K562 (cell line): ENCODE results near the gene CCNC. TPM values are rescaled to one million over a fixed set of nuclear protein-coding genes. Genes with fewer than 3 reads are reported as not detected.

Experiments
- ATF1 ChIP-seq, 2 experiments: fragments of 450-650 bp in 1 of 2; IDR thresholded peaks; 2 replicates each; pipeline ENCODE4 v1.6.1; 2016; ENCODE audit warnings: missing compliant biosample characterization in 1 of 2, missing genetic modification characterization in 1 of 2
- FIP1L1 ChIP-seq: fragments of 200-400 bp; formaldehyde crosslinking; IDR thresholded peaks from 2 replicates; pipeline ENCODE4 v1.6.1; 2018; ENCODE audit warnings: mild to moderate bottlenecking, low read depth, low read length; ENCODE audit not compliant: poor library complexity, severe bottlenecking
- HMG20A ChIP-seq: fragments of 450-650 bp; formaldehyde crosslinking; conservative IDR thresholded peaks from 2 replicates; pipeline ENCODE4 v1.4.0; 2020; ENCODE audit warnings: mild to moderate bottlenecking, mixed read lengths
- HMGN3 ChIP-seq: IDR thresholded peaks from 2 replicates; pipeline ENCODE4 v1.6.1; 2011; ENCODE audit warnings: borderline replicate concordance, low read depth, mild to moderate bottlenecking, mixed read lengths, low read length; ENCODE audit not compliant: insufficient read length; ENCODE audit errors: extremely low read depth
- MAFG ChIP-seq: fragments of 450-650 bp; conservative IDR thresholded peaks from 2 replicates; pipeline ENCODE4 v1.6.1; 2016; ENCODE audit warnings: missing genetic modification characterization, missing compliant biosample characterization
- MBD1 ChIP-seq: fragments of 250-450 bp; sonication (Bioruptor Pico); IDR thresholded peaks from 2 replicates; pipeline ENCODE4 v1.8.0; 2022; ENCODE audit warnings: inconsistent platforms
- PHB2 ChIP-seq: fragments of 450-650 bp; IDR thresholded peaks from 2 replicates; pipeline ENCODE4 v1.6.1; 2017; ENCODE audit warnings: low read depth
- PHF8 ChIP-seq: fragments of 200-600 bp; sonication (generic); IDR thresholded peaks from 2 replicates; pipeline ENCODE4 v1.6.1; 2012; ENCODE audit warnings: mixed run types, mild to moderate bottlenecking, inconsistent platforms, low read length, moderate library complexity, borderline replicate concordance
- POLR3A ChIP-seq: IDR thresholded peaks from 2 replicates; pipeline ENCODE4 v1.6.1; 2011; ENCODE audit warnings: borderline replicate concordance, mild to moderate bottlenecking, moderate library complexity; ENCODE audit not compliant: insufficient read length, insufficient read depth; ENCODE audit errors: extremely low read depth
- SAFB2 ChIP-seq: fragments of 200-400 bp; formaldehyde crosslinking; IDR thresholded peaks from 2 replicates; pipeline ENCODE4 v1.6.1; 2018; ENCODE audit warnings: borderline replicate concordance, low read length, low read depth, moderate library complexity; ENCODE audit not compliant: severe bottlenecking
- SIN3A ChIP-seq, 2 experiments: fragments of 150-350 bp in 1 of 2; IDR thresholded peaks; 2 replicates each; pipeline ENCODE4 v1.6.1; 2011 to 2016; ENCODE audit warnings: borderline replicate concordance in 2 of 2, low read depth in 2 of 2, low read length in 2 of 2, mild to moderate bottlenecking in 2 of 2, moderate library complexity in 2 of 2; ENCODE audit not compliant: control insufficient read depth in 1 of 2
- SMARCA5 ChIP-seq: fragments of 450-650 bp; IDR thresholded peaks from 2 replicates; pipeline ENCODE4 v1.6.1; 2016
- SMARCC2 ChIP-seq: fragments of 450-650 bp; IDR thresholded peaks from 2 replicates; pipeline ENCODE4 v1.6.1; 2017; ENCODE audit warnings: antibody characterized with exemption, moderate library complexity, mild to moderate bottlenecking, low read depth
- TAF1 ChIP-seq: IDR thresholded peaks from 2 replicates; pipeline ENCODE4 v1.6.1; 2011; ENCODE audit warnings: mild to moderate bottlenecking, low read length, moderate library complexity; ENCODE audit not compliant: insufficient read depth, control insufficient read depth, severe bottlenecking; ENCODE audit errors: extremely low read depth
- TRIM25 ChIP-seq: fragments of 450-650 bp; IDR thresholded peaks from 2 replicates; pipeline ENCODE4 v1.7.0; 2016; ENCODE audit warnings: borderline replicate concordance
- XRCC3 ChIP-seq: fragments of 450-650 bp; IDR thresholded peaks from 2 replicates; pipeline ENCODE4 v1.6.1; 2017; ENCODE audit warnings: mild to moderate bottlenecking, moderate library complexity
- ZNF124 ChIP-seq: sonication (generic); formaldehyde crosslinking; IDR thresholded peaks from 2 replicates; pipeline ENCODE4 v1.8.1; 2022; ENCODE audit warnings: missing genetic modification reagents
- ZNF354B ChIP-seq: fragments of 250-450 bp; sonication (Bioruptor Pico); IDR thresholded peaks from 2 replicates; pipeline ENCODE4 v1.4.0; 2020
- polyA plus RNA-seq, 8 experiments: library from polyadenylated mRNA; depleted of rRNA in 4 of 8; stranded (reverse) in 5 of 8; unstranded in 3 of 8; fragments of >200 nt; fragmentation: Nextera tagmentation in 2 of 8; fragmentation: Illumina TruSeq in 1 of 8; extraction: Ambion mirVana in 2 of 8; extraction: Trizol in 1 of 8; gene quantifications; 2 replicates each; pipeline versions ENCODE4 v1.2.1 to v1.2.3, GENCODE V29; 2011 to 2014; ENCODE audit warnings: inconsistent platforms in 1 of 8, missing spikeins in 1 of 8
- total RNA-seq, 7 experiments: library from RNA; depleted of rRNA in 6 of 7; stranded (reverse); fragments of >200 nt in 6 of 7; fragmentation: Illumina TruSeq in 2 of 7; extraction: Trizol in 2 of 7; gene quantifications; 2 replicates each; pipeline versions ENCODE4 v1.2.1 to v1.2.3, GENCODE V29; 2011 to 2021; ENCODE audit warnings: low replicate concordance in 1 of 7
- TF ChIP-seq, protein P1 (sequence below): sonication (generic); formaldehyde crosslinking; IDR thresholded peaks from 2 replicates; pipeline ENCODE4 v1.8.0; 2022; ENCODE audit warnings: mild to moderate bottlenecking, missing genetic modification reagents

The CCNC gene
- total and polyA plus RNA-seq, 9 of the 15 experiments (the other 6 are each of a cell fraction or from before 2014, with no cell fraction given), result 68.7 to 177 (median 99.6) TPM

DNA sequence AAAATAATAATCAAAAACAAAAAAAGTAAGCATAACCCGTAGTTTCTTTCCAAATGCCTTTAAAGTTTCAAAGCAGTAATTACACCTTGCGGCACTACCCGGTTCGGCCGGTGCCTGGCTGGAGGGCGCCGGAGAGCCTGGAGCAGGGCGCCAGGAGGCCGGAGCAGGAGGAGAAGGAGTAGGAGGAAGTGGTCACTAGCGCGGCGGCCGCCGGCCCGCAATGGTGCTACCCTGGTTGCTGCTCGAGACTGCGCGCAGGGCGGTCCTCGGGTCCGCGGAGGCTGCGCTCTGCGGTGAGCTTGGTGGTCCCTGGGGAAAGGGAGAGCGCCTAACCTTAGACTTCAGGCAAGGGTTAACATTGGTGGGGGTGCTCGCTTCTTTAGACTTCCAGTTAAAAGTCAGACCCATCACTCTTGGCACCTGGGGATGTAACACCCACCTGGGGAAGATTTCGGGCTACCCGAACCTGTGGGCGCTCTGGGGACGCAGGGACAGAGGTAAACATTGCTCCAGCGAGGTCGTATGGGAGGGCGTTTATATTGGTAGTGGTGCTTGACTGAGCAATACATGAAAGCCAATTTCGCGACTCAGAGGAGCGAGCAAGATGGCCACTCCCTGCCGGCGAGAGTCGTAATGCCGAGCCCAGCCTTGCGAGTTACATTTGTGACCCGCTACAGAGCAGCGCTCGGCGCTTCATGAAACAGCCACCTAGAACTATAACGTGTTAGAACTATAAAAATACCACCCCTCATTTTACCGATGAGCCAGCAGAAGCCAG, 47.4 kb downstream of the CCNC start (continued):
- TF ChIP-seq, protein P1, sequence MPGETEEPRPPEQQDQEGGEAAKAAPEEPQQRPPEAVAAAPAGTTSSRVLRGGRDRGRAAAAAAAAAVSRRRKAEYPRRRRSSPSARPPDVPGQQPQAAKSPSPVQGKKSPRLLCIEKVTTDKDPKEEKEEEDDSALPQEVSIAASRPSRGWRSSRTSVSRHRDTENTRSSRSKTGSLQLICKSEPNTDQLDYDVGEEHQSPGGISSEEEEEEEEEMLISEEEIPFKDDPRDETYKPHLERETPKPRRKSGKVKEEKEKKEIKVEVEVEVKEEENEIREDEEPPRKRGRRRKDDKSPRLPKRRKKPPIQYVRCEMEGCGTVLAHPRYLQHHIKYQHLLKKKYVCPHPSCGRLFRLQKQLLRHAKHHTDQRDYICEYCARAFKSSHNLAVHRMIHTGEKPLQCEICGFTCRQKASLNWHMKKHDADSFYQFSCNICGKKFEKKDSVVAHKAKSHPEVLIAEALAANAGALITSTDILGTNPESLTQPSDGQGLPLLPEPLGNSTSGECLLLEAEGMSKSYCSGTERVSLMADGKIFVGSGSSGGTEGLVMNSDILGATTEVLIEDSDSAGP (CRISPR knock-in tag), result no peak
- no peak for TF ChIP-seq HMG20A (CRISPR knock-in tag)
- peak; percentile 88 for TF ChIP-seq TAF1
- TF ChIP-seq TRIM25, result no peak
- TF ChIP-seq ZNF354B, result no peak
- TF ChIP-seq MAFG (tag), result no peak
- peak in 1 of 2 experiments; percentile 41; a peak in 1 of 4 replicates for TF ChIP-seq SIN3A (IDR thresholded peaks at IDR 0.05; ENCODE audit: borderline replicate concordance in 2 of 2, control insufficient read depth in 1 of 2, low read depth in 2 of 2, low read length in 2 of 2)
- peak; percentile 100 for TF ChIP-seq PHF8
- 0 out of 2 replicates have a peak, but pooled peaks have one; percentile 8 for TF ChIP-seq PHB2
- no peak for TF ChIP-seq SMARCC2
- TF ChIP-seq POLR3A, result no peak
- TF ChIP-seq FIP1L1, result no peak
- no peak for TF ChIP-seq MBD1 (CRISPR knock-in tag)
- no peak for TF ChIP-seq SAFB2
- TF ChIP-seq ZNF124, result no peak
- TF ChIP-seq XRCC3, result no peak
- TF ChIP-seq SMARCA5, result no peak
- no peak for TF ChIP-seq ATF1 (CRISPR knock-in tag; IDR thresholded peaks at IDR 0.05)
- peak; percentile 85 for TF ChIP-seq ATF1 (tag; IDR thresholded peaks at IDR 0.05)
- peak; percentile 94 for TF ChIP-seq HMGN3
